Measurements from ENCODE around the gene CDRT4. TPM values are rescaled to one million over a fixed set of nuclear protein-coding genes. Genes with fewer than 3 reads are reported as not detected.
"Not testable (repeated sequence)": the region's sequence is repeated elsewhere in the genome, so short reads cannot be mapped to it uniquely, and the experiment has no call there.

Gene CDRT4
- total RNA-seq, 4 donors from 2014 or later: 2.1 to 18.9 (median 12.4) TPM

DNA sequence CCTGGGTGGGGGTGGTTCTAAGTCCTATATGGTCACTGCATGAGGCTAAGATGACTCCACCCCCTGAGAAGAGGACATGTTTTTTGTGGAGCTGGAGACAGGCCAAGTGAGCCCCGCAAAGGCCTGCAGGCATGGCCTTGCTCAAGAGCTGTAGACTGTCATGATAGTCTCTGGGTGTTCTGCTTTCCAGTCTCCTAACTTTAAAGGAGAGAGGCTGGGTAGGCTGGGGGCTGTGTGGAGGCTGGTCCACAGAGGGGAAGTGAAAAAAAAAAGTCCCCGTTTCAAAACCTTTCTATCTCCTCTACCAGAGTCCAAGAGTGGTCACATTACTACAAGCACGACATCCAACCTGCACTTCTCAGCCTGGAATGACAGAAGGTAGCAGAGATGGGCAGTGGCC lies 27.1 kb downstream of the CDRT4 start:
- TF ChIP-seq EP300 (IDR thresholded peaks at IDR 0.05) (no peak), POLR2A (IDR thresholded peaks at IDR 0.05) (no peak)
- TF ChIP-seq, protein P1, sequence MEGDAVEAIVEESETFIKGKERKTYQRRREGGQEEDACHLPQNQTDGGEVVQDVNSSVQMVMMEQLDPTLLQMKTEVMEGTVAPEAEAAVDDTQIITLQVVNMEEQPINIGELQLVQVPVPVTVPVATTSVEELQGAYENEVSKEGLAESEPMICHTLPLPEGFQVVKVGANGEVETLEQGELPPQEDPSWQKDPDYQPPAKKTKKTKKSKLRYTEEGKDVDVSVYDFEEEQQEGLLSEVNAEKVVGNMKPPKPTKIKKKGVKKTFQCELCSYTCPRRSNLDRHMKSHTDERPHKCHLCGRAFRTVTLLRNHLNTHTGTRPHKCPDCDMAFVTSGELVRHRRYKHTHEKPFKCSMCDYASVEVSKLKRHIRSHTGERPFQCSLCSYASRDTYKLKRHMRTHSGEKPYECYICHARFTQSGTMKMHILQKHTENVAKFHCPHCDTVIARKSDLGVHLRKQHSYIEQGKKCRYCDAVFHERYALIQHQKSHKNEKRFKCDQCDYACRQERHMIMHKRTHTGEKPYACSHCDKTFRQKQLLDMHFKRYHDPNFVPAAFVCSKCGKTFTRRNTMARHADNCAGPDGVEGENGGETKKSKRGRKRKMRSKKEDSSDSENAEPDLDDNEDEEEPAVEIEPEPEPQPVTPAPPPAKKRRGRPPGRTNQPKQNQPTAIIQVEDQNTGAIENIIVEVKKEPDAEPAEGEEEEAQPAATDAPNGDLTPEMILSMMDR (IDR thresholded peaks at IDR 0.05): no peak
- H3K4me1 ChIP-seq: peaks cover 0 to 32% (median 13%) of the 10 kb centered on the region in 4 donors
- H3K9me3 ChIP-seq: no peaks in the 10 kb centered on the region
- no peak for DNase-seq (ENCODE audit: low spot score in 2 of 2)
- no peaks in the 10 kb centered on the region for H3K36me3 ChIP-seq
- H3K27ac ChIP-seq: peak overlapping the region in 1 of 4 donors; percentile 78
- 79 to 83% methylated on average over 3 of the region's 3 CpGs for WGBS, 2 donors
- no peak overlapping the region for H3K4me3 ChIP-seq
- no peaks in the 10 kb centered on the region for H3K27me3 ChIP-seq

DNA sequence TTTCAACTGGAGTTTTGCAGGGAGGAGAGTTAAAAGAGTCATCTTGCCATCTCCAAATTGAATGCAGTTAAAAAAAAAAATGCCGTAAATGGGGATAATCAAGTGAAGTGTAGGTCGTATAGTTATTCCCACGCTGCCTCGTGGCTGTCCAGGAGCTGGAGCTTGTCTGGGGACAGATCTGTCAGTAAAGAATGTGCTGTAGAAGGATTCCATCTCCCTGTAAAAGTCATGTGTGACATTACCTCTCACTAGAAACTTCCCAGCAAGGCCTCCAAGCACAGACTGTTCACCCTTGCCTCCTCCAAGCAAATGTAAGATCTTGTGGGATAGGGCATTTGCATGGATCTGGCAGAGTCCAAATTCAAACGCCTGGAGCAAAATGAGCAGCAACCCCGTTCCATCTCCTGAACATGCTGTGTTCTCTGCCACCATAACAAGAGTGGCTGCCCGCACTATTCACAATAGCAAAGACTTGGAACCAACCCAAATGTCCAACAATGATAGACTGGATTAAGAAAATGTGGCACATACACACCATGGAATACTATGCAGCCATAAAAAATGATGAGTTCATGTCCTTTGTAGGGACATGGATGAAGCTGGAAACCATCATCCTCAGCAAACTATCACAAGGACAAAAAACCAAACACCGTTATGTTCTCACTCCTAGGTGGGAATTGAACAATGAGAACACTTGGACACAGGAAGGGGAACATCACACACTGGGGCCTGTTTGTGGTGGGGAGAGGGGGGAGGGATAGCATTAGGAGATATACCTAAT lies 28.0 kb downstream of the CDRT4 start:
- not testable (repeated sequence) for H3K9me3 ChIP-seq; H3K36me3 ChIP-seq; H3K27me3 ChIP-seq; DNase-seq (ENCODE audit: low spot score in 2 of 2); H3K27ac ChIP-seq; H3K4me3 ChIP-seq
- WGBS, 2 donors: 88 to 92% methylated on average over 8 of the region's 8 CpGs
- H3K4me1 ChIP-seq: peaks cover 0 to 28% (median 13%) of the 10 kb centered on the region in 4 donors

DNA sequence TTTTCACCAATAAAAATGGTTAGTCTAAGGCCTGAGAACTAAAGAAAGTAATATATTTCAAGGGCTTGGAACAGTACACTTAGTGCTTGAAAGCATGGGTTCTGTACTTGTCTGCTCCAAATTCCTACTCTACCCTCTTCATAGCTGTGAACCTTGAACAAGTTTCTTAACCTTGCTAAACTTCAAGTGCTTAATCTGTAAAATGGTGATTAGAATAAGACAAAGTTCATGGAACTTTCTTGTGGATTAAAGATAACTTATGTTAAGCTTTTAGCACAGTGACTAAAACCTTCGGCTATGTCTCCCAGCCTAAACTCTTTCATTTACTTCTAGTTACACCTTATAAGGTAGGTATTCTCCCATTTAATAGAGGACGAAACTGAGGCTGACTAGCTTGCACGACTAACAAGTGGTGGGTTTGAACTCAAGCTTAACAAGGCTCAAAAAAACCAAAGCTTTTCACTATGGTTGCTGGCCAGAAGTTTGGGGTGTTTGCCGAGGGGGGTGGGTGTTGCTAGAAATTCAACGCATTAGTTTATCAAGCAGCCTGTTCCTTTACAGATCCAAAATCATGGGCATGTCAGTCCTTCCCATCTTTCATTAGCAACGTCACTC lies 28.8 kb downstream of the CDRT4 start:
- Histone ChIP-seq H3K4me1 (peaks cover 0 to 22% (median 13%) of the 10 kb centered on the region in 4 donors), H3K27ac (peak overlapping the region in 1 of 4 donors; percentile 10), H3K36me3 (no peaks in the 10 kb centered on the region), H3K4me3 (no peak overlapping the region), H3K27me3 (no peaks in the 10 kb centered on the region), H3K9me3 (no peaks in the 10 kb centered on the region)
- 87 to 89% methylated on average over 6 of the region's 6 CpGs for WGBS, 2 donors
- DNase-seq (ENCODE audit: low spot score in 2 of 2): no peak
- TF ChIP-seq POLR2A (IDR thresholded peaks at IDR 0.05) (no peak), EP300 (IDR thresholded peaks at IDR 0.05) (no peak)
- TF ChIP-seq, protein P1 (IDR thresholded peaks at IDR 0.05): no peak

DNA sequence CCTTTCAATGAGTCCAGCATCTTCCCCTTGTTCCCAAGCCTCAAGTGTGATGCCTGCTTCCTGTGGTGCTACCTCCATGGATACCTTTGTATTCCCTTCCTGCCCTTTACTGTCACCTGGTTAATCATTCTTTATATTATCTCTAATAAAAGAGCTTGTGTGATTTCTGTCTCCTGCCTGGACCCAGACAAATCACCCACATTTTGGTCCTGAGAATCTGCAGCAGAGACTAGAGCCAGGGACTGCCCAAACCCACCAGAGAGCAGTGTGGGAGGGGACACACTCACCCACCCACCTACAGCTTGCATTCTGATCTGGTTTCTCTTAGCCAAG lies 30.2 kb downstream of the CDRT4 start:
- TF ChIP-seq, protein P1 (IDR thresholded peaks at IDR 0.05): no peak
- TF ChIP-seq POLR2A (IDR thresholded peaks at IDR 0.05): no peak
- TF ChIP-seq EP300 (IDR thresholded peaks at IDR 0.05): no peak
- no peaks in the 10 kb centered on the region for H3K9me3 ChIP-seq
- peak overlapping the region in 3 of 4 donors; percentile 64 to 80 (median 71) for H3K27ac ChIP-seq
- no peaks in the 10 kb centered on the region for H3K36me3 ChIP-seq
- peaks cover 0 to 19% (median 13%) of the 10 kb centered on the region in 4 donors for H3K4me1 ChIP-seq
- DNase-seq (ENCODE audit: low spot score in 2 of 2): no peak
- H3K27me3 ChIP-seq: no peaks in the 10 kb centered on the region
- H3K4me3 ChIP-seq: no peak overlapping the region

DNA sequence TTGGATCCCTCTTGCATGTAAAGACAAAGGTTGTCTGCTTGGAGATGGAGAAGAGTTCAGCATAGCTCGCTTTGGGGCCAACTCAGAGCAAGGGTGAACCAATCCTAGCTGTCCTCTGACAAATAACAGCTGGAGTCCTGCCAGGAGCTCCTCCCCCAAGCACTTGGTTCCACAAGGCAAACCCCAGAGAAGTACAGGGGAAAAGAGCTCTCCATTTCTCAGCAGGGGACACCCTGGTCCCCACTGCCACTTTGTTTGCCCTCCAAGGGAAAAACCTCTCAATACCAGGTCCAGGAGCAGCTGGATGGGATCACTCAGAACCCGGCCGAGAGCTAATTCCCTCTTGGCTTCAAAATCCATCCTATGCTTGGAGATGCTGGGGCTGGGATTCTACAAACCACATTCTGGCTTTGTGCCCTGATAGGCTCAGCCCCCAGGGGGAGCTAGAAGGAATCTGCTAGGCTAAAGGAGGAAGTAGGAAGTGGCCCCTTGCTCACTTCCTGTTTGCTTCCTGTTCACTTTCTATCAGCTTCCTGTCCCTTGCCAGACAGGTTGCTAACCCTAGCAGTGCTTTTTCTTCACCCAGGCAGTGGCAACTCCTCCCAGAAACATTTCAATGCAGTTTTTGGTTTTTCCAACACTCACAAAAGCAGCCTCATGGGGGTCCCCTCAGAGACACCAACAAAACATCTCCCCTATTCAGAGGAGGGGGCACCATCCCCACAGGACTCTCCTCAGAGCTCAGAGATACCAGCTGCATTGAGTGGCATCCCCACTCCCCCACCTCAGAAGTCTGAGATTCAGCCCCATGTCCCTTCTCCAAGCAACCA lies 30.7 kb downstream of the CDRT4 start:
- DNase-seq (ENCODE audit: low spot score in 2 of 2): peak; percentile 28 to 71

More for the DNA sequence above, 30.7 kb downstream of the CDRT4 start:
- H3K27me3 ChIP-seq: no peaks in the 10 kb centered on the region
- H3K36me3 ChIP-seq: no peaks in the 10 kb centered on the region
- 20 to 37% methylated on average over 3 of the region's 3 CpGs for WGBS, 2 donors
- no peak overlapping the region for H3K4me3 ChIP-seq
- no peaks in the 10 kb centered on the region for H3K9me3 ChIP-seq
- H3K4me1 ChIP-seq: peaks cover 0 to 16% (median 12%) of the 10 kb centered on the region in 4 donors
- TF ChIP-seq, protein P1 (IDR thresholded peaks at IDR 0.05): peak in 1 of 5 experiments; percentile 15
- TF ChIP-seq EP300 (IDR thresholded peaks at IDR 0.05): no peak
- H3K27ac ChIP-seq: peak overlapping the region in 3 of 4 donors; percentile 64 to 80 (median 71)
